GM11168 (cell line): ENCODE results near the gene GRAMD1B.

ENCODE experiments used
- in situ Hi-C: fragments of 300-500 bp; cut with MboI; formaldehyde crosslinking; loops from one replicate; pipeline ENCODE4 v1.12.0; 2022; ENCODE audit warnings: low sequenced_read_pairs; ENCODE audit not compliant: unreplicated experiment

The GRAMD1B gene

DNA sequence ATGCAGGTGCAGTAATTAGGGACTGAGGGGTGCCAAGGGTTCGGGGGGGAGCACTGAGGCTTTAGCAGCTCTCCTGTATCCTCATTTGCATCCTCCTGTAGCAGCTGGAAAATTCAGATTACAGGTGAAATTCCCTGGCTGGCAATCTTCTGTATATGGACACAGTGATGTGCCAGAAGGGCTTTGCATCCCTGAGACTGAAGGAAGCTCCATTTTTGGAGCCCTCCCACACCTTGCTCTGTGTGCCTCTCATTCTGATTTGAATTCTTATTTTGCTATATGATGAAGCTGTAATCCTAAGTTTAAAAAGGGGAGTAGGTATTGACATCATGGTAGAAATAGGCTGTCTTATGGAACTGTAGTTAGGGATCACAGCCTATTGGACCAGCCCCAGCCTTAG, 177.7 kb downstream of the GRAMD1B start:
- in situ Hi-C loops, result no loop called here

DNA sequence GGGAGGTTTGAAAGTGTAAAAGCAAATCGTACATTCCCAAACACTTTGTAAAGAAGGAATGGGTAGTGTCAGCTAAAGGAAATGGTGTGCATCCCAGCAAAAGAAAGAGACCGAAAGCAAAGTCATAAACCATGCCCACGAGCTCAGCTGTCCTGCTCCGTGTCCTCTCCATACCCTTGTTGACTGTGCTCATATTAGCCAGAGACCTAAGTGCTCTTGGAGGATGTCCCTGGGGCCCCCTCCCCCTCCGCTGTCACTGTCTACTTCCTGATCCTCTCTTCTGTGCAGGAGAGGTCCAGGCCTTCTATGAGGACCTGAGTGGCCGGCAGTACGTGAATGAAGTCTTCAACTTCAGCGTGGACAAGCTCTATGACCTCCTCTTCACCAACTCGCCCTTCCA, 178.3 kb downstream of the GRAMD1B start:
- in situ Hi-C loops, result no loop called here

DNA sequence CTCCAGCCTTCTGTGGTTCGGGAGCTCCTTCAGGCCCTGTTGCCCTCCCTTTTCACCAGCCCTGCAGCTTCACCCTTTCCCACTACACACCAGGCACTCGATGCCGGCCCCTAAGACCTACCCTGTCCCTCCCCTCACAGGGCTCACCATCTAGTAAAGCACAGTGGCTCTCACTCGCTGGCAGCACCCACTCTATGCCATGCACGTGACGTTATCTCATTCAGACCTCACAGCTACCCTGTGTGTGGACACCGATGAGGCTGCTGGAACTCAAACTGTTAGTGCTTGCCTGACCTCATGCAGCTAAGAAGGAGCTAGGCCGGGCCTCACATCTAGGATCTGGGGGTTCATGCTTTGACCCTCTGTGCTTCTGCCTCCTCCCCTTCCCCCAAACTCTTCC, 178.9 kb downstream of the GRAMD1B start:
- in situ Hi-C loops, result no loop called here

DNA sequence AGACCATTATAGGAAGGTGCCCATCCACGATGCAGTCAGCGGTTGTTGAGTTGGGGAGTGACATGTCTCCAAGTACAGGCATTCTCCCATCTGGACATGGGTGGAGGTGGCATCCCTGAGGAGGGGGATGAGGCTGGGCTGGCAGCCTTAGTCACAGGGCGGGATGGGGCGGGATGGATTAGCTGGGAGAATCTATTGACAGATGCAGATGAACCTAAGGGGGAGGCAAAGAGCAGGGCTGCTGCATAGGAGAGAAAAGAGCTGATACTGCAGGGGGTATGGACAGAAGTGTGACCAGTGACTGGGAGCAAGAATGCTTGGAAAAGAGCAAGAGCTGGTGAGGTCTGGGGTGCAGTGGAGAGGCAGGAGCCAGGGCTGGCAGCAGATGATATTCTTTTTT, 181.6 kb downstream of the GRAMD1B start:
- in situ Hi-C loops, result no loop called here

DNA sequence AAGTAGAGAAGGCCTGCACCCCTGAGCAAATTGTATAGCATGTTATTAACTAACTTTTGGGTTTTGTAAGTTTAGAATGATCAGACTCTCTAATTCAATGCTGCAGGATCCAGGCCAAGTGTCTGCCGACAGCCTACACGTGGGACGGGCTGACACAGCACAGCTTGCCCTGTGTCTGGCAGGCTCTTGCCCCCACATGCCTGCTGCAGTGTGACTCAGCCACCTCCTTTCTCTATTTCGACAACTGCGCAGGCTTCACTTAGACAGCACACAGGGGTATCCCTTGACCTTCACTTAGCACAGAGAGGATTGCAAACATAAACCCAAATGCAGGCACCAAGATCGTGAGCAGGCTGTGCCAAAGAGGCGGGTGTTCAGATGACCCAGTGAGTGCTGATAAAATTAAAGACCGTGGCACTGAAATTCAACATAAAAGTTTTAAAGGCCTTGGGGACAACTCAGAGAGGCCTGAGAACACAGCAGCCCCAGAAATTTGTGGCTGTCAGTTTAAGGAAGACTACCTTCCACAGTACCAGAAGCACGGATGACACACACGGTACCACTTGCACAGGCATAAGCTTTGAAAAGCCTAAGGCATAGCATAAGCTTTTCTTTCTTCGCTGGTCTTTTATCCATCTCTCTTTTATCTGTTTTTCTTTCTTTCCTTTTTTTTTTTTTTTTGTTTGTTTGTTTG, 186.6 kb downstream of the GRAMD1B start:
- in situ Hi-C loops, result no loop called here

DNA sequence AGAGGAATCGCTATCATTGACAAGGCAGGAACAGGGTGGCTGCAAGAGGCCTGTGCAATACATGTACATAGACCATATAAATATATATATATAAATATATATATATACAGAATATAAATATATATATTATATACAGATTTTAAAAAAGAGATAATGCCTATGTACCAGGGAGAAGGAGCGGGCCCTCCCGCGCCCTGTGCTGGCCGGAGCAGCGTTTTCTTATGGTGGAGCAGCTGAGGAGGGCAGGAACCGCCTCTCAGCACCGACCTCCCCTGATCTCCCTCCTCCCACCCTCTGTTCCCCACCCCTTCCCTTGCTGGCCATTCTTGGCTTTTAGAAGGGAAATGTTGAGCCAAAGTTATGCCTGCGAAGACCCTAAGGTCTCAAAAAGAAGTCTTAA, 192.5 kb downstream of the GRAMD1B start:
- in situ Hi-C loops, result no loop called here

DNA sequence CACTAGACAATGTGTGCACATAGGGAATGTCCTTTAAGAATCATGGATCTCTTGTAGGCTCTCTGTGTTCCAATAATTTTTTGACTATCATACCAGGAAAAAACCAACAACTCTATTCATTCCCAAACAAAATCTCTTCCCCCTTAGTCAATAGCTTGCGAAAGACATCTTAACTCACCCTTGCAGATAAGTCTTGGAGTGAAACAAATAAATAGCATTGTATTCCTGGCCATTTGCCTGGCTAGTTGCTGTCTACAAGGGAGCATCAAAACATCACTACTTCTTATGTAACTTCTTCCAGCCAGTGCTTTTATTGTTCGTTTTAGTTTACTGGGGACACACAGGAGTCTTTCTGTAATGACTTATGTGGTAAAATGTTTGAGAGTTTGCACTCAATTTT, 194.9 kb downstream of the GRAMD1B start:
- in situ Hi-C loops, result no loop called here

DNA sequence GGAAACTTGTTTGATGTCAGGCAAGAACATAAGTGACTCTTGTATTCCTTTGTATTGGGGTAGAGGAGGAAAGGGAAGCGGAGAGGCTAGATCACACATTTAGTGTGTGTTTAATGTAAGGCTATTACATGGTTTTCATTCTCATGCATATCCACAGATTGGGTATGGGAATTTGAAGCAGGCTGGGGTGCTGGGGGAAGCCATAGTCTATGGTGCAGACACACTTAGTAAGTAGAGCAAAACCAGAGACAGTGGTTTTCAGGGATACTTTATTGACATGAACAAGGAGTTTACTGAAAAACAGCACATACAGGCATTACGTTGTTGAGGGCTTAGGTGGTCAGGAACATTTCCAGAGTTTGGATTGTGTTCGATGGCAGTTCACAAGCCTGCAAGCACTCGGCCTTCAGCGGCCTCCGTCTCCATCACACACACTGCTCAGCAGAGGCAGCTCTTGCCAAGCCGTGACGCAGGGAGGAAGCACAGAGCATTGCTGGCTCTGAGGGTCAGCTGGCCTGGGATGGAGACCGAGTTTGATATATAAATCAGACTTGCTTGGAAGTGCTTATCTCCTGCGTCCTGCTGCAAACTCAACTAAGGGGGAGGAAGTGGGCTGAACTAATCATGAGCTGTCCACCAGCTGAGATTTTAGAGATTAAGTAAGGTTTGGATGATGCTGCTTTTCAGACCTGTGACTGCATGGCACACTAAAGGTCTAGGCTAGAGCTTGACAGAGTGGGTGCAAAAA, 199.0 kb downstream of the GRAMD1B start:
- in situ Hi-C loops, result no loop called here

DNA sequence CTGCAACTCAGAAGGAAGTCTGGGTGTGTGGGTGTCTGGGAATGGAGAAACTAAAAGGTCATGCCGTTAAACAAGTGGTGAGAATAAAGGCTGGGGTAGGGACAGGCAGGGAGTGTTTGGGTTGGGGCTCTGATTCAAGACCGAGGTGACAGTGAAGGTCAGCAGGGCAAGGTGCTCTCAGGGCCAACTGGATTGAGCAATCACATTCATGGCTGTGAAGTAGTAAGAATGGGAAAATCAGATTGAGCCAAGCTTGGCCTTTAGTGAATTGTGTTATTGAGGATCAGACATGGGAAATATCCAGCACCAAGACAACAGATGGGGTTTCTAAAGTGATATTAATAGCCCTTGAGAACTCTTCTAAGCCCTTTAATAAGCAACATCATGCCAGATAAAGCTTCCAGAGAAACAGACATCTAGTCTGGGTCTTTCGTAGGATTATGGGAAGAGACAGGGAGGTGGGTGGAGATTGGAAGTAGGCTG, 200.1 kb downstream of the GRAMD1B start:
- in situ Hi-C loops, result no loop called here

DNA sequence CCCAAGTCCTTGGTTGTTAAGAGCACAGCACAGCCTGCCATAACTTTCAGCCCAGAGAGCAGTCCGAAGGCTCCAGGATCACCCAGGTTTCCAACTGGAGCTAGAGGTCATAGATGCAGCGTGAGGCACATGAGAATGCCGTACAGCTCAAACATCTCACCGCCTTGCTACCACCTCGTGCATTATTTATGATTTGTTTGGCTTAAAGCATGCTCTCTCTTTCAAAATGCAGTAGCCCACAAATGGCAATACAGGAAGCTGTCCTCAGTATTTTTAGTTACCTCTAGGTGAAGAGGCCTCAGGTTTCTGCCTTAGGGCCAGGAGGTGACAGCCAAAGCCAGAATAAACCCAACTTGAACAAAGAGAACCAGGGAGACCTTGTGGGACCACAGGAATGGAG, 210.0 kb downstream of the GRAMD1B start:
- in situ Hi-C loops, result no loop called here

DNA sequence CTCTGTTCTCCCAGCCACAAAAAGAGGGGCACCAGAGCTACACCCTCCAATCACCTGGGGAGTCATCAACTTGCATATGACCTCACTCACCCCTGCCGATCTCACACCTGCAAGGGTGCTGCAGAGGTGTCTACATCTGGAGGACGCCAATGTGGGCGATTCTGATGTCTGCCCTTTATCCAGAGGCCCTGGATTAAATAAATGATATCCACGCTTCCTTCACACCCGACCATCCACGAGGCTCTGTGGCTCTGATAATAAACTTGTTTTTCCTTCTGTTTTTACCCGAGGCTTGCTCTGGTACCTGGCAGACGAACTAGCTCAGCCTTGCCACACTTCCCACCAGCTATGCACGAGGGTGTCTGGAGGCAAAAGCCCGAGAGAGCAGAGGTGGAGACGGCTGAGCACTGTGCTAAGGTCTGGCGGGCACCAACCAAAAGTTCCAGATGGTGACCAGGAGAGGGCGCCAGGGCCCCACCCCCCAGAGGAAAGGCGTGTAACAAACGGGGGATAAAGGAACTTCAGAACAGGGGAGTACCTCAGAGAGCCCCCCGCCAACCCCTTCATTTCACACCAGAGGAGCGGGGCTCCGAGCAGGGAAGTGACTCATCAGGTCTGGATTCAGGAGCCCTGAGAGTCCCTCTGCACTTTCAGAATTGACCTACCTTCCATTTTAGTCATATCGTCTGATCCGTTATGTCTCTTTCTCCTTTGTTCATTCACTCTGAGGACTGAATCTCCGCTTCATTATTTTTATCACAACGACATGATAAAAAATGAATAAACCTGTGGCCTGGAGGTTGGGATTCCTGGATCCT, 210.8 kb downstream of the GRAMD1B start:
- in situ Hi-C loops, result no loop called here

DNA sequence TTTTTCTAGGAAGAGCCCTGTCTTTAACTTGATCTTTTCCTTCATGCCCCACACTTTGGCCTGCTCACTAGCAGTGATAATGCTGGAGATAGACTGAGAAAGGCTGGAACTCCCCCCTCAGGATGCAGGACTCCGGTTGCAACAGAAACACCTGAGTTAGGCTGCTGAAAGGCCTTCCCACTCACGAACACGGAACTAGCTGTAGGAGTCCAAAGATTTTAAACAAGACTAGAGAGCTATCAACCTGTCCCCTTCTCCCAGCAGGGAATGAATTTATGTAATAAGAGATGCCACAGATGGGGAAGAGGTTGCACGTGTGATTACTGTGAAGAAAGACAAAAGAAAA, 211.4 kb downstream of the GRAMD1B start:
- in situ Hi-C loops, result no loop called here

DNA sequence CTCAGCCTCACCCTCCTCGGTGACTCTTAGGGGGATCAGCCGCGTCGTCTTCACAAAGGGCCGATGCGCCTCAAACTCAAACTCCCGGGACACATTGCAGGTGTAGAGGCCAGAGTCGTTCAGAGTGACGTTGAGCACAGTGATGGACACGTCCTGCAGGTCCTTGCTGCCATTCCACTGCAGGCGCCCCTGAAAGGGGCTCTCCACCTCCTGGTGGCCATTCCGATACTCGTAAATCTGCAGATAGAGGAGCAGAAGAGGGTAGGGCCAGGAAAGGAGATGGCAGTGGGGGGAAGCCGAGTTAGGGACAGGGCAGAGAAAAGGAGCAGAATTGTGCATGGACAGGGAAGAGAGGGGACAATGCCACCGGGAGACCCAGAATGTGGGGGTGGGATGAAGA, 212.4 kb downstream of the GRAMD1B start:
- in situ Hi-C loops, result no loop called here

DNA sequence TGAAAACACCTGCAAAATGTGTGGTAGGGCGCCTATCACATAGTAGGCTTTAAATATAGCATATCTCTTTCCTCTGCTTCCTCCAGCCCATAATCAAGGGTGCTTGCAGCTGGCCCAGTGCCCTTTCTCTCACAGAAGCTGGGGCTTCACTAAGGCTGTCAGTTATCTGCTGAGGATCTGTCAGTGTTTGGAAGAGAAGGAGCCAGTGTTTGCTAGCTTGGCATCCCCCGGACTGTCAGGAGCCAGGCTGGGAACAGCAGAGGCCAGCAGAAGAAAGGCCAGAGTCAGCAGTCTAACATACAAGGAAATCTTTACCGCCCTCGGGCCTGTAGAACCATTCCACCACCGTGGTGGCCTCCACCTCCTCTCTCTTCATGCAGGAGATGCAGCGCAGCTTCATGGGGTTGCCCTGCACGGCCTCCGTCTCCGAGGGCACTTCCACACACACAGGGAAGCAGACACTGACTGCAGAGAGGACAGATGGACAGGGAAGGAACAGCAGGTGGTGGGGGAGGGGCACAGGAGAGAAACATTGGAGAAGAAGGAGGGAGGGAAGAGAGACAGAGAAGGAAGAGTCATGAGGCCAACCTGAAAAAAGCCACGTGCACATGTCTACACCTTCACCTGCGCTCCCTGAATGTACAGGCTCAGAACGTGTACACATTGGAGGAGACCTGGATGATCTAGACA, 215.4 kb downstream of the GRAMD1B start:
- in situ Hi-C loops, result no loop called here

DNA sequence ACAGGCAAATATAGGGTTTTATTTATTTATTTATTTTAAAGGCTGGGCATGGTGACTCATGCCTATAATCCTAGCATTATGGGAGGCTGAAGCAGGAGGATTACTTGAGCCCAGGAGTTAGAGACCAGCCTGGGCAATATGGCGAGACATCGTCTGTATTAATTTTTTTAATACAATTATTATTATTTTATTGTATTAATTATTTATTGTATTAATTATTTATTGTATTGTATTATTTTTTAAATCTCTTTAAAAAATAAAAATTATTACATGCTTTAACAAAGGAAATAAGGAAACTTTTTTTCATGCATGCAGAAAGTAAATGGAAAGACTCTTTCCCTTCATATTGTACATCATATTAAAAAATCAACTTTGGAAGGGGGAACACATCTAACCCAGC, 220.8 kb downstream of the GRAMD1B start:
- in situ Hi-C loops, result loop anchor here (5.0 kb wide), 1 partner anchor 46 kb away; no protein-coding TSS in a partner anchor

DNA sequence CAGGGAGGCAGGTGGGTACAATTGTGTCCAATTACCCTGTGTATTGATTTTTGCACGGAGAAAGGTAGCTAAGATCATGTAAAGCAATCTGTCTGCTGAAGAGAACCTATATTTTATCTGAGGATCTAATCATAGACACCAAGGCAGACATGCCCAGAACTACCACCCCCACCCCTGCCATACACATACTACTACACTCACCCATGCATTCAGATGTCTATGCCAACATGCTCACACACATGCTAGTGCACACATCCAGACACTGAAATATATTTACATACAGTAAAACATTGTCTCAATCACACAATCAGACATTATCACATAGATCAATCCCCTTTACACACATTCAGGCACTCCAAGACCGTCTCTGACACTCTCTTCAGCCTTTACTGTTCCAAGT, 222.5 kb downstream of the GRAMD1B start:
- in situ Hi-C loops, result loop anchor here (5.0 kb wide), 1 partner anchor 45 kb away; no protein-coding TSS in a partner anchor

DNA sequence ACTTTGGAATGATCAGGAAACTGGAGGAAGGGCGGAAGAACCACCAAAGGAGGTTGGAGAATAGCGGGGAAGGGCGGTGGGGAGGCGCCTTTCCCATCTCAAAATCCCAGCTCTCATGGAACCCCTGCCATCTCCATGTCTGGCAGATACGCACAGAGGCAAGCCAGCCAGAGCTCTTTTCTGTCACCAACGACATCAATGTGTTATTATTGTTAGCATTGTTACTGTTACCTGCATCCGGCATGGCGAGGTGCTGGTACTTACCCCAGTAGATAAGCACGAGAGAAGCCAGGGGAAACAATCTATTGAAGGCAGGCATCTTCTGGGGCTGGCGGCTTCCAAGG, 223.4 kb downstream of the GRAMD1B start:
- in situ Hi-C loops, result loop anchor here (5.0 kb wide), 1 partner anchor 44 kb away; no protein-coding TSS in a partner anchor

DNA sequence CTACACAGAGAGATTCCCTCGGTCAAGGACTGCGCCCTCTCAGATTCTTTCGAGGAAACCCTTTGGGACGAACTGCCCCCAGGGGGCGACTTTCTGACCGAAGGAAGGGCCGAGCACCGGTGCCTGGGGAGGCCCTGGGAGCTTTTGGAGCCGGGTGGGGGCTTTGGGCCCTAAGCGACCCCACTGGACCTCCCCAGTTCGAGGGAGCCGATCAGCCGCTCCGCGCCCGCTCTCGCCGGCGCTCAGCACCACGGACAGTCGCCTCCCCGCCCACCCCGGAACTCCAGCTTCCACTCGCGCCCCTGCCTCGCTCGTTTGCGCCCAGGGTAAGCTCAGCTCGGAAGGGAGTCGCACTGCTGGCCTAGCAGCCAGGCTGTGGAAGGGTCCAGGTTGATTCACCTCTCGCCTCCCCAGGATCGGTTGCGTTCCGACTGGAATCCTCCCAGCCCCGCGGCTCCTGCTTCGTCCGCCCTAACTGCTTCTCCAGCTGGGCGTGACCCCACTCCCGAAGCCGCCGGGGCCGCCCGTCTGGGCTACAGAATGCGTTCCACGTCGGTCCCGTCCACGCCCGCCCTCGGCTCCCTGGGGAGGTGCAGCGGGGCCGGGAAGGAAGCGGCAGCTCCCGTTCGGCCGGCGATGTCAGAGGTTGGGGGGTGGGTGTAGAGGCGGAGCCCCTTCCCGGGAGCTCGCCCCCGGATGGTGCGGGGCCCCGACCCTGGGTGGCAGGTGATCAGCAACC, 223.9 kb downstream of the GRAMD1B start:
- in situ Hi-C loops, result loop anchor here (5.0 kb wide), 1 partner anchor 43 kb away; no protein-coding TSS in a partner anchor

DNA sequence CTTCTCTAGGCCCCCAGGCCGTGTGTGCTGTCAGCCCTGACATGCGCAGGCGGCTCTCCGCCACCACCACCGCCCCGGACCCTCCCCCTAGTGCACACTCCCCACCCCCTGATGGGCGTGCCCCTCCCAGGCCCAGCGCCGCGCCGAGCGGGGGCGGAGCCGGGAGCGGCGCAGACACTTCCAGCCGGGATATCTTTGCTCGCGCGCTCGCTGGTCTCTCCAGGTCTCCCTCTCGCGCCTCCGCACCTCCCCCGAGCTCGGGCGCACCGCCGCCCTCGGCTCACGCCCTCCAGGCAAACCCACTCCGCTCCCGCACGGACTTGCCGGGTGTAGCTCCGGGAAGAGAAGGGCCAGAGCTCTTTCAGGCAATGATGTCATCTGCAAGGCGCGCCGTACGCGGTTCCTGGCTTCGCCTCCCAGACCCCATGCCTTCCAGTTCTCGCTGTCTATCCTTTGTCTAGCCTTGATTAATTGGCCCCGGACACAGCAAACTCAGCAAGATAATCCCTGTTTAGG, 224.6 kb downstream of the GRAMD1B start, which contains the start of gene SCN3B:
SCN3B (minus strand) TSS at position 59 of the 516 bp plus-strand sequence. CDS start 823 bp downstream, outside the sequence.
- in situ Hi-C loops, result loop anchor here (5.0 kb wide), 1 partner anchor 43 kb away; no protein-coding TSS in a partner anchor
